Uterus (tissue), 4 donors: ENCODE data around the gene BOLA2. TPM values are rescaled to one million over a fixed set of nuclear protein-coding genes. Genes with fewer than 3 reads are reported as not detected.
"Not testable (repeated sequence)": the region's sequence is repeated elsewhere in the genome, so short reads cannot be mapped to it uniquely, and the experiment has no call there.

Experiments
- DNase-seq, 2 donors: peaks; one replicate each; pipeline ENCODE4 v3.0.0-alpha.2; 2019 to 2020
- H3K27ac ChIP-seq, 2 donors: fragments of 200-600 bp; sonication (generic); 1 replicate in 1 of 2; 2 replicates in 1 of 2; pipeline ENCODE4 v1.5.1; 2016 to 2018
- H3K27me3 ChIP-seq, 2 donors: fragments of 200-600 bp; sonication (generic); one replicate each; pipeline ENCODE4 v1.5.1; 2018 to 2019; ENCODE audit warnings: control low read depth in 1 of 2
- H3K36me3 ChIP-seq, 2 donors: fragments of 200-600 bp; sonication (generic); one replicate each; pipeline ENCODE4 v1.5.1; 2019; ENCODE audit warnings: control low read depth in 1 of 2
- H3K4me1 ChIP-seq, 2 donors: fragments of 200-600 bp; sonication (generic); one replicate each; pipeline ENCODE4 v1.5.1; 2018 to 2019; ENCODE audit warnings: control low read depth in 1 of 2
- H3K4me3 ChIP-seq, 2 donors: fragments of 200-600 bp; sonication (generic); 1 replicate in 1 of 2; 2 replicates in 1 of 2; pipeline ENCODE4 v1.5.1; 2018 to 2019; ENCODE audit warnings: mild to moderate bottlenecking in 1 of 2
- H3K9me3 ChIP-seq, 2 donors: fragments of 200-600 bp; sonication (generic); one replicate each; pipeline ENCODE4 v1.5.1; 2019; ENCODE audit warnings: control low read depth in 1 of 2
- intact Hi-C: fragments of 100-400 bp; cut with DNase I; formaldehyde crosslinking; loops from one replicate; pipeline ENCODE4 v1.15.1; 2023; ENCODE audit warnings: low total_unique reads
- total RNA-seq, 4 donors: library from RNA; depleted of rRNA in 3 of 4; stranded (reverse); fragments of >200 nt in 3 of 4; gene quantifications; one replicate each; pipeline versions ENCODE4 v1.1.0 to v1.2.4, GENCODE V29; 2014 to 2023
- donor health status: DM: yes; HTN: yes; CAD: no.

BOLA2 gene
- 10 to 100 TPM in 2 of 4 donors, 1 to 10 TPM in 2; 4.6 to 12.5 (median 9.7) TPM for total RNA-seq

DNA sequence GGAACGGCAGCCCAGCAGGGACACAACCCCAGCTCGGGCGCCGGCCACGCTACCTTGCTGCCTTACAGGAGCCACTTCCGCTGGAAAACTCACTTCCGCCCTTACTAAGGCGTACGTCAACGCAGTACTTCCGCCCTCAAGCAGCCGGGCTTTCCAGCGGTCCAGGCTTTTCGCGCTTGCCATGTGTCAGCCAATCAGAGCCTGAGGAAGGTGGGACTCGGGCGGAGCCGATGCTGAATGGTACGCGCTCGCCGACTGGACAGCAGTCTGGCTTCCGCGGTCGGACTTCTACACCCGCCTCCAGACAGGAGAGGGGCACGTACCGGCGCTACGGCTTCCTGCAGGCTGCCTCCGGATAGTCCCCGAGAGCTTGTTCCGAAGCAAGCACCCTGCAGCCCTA, at the start of gene BOLA2, which contains the start of gene SLX1B:
Gene BOLA2 (minus strand): TSS at position 83 of the 400 bp plus-strand sequence. CDS start 98 bp downstream, outside the sequence.
Gene SLX1B (plus strand): TSS at position 265 of the 400 bp plus-strand sequence.
- intact Hi-C loops, DNase-seq, H3K36me3 ChIP-seq, H3K9me3 ChIP-seq, H3K4me1 ChIP-seq, H3K4me3 ChIP-seq, H3K27me3 ChIP-seq, H3K27ac ChIP-seq: not testable (repeated sequence)

DNA sequence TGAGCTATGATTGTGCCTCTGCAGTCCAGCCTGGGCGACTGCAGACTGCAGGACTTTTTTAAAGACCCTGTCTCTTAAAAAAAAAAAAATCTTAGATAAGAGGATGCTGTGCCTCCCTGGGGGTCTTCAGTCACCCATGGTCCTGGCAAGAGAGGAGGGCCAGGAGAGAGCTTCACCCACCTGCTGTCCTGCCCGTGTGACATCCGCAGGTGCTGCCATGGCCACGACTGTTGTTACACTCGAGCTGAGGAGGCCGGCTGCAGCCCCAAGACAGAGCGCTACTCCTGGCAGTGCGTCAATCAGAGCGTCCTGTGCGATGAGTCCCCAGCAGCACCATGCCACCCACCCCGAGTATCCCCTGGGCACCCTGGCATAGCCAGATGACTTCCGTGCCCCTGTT, 28.1 kb upstream of the BOLA2 start:
- H3K36me3 ChIP-seq, intact Hi-C loops, H3K9me3 ChIP-seq, H3K4me3 ChIP-seq, DNase-seq, H3K4me1 ChIP-seq, H3K27me3 ChIP-seq, H3K27ac ChIP-seq: not testable (repeated sequence)

DNA sequence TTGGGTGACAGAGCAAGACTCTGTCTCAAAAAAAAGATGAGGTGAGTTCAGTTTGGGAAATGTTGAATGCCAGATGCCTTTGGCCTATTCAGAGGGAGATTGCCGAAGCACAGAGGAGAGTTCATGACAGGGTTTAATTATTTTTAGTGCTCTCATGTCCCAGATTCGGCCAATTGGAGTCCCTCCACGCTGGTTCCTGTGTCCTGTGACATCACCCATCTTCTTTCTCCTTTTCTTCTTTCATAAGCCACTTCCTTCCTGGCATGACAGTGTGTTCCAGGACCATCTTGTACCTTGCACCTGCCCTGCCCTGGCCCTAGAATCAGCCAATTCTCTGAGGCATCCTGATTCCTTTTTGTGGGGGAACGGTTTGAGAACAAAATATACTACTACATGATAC, 17.9 kb upstream of the BOLA2 start:
- DNase-seq, H3K4me3 ChIP-seq, H3K27me3 ChIP-seq, H3K27ac ChIP-seq, intact Hi-C loops, H3K36me3 ChIP-seq, H3K4me1 ChIP-seq, H3K9me3 ChIP-seq: not testable (repeated sequence)

DNA sequence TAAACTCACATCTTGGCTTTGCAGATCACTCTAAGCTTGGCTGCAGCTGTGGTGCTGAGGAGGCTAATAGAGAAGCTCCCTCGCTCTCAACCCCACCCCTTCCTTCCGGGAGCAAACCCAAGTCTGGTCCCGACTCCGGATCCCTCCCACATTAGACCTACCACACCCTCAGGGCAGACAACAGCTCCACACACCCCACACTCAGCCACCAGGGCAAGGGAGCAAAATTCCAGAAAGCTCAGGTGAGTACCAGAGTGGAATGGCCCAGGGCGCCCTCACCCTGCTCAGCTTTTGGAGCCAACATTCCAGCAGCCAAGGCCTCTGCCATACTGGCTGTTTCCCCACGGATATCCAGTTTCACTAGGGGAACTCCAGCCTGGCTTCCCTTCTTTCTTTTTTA, 15.5 kb upstream of the BOLA2 start:
- H3K27ac ChIP-seq = peak overlapping the region; percentile 54 to 65
- H3K27me3 ChIP-seq, H3K4me1 ChIP-seq, H3K36me3 ChIP-seq, H3K9me3 ChIP-seq, intact Hi-C loops, H3K4me3 ChIP-seq: not testable (repeated sequence)
- peak; percentile 57 to 77 for DNase-seq

DNA sequence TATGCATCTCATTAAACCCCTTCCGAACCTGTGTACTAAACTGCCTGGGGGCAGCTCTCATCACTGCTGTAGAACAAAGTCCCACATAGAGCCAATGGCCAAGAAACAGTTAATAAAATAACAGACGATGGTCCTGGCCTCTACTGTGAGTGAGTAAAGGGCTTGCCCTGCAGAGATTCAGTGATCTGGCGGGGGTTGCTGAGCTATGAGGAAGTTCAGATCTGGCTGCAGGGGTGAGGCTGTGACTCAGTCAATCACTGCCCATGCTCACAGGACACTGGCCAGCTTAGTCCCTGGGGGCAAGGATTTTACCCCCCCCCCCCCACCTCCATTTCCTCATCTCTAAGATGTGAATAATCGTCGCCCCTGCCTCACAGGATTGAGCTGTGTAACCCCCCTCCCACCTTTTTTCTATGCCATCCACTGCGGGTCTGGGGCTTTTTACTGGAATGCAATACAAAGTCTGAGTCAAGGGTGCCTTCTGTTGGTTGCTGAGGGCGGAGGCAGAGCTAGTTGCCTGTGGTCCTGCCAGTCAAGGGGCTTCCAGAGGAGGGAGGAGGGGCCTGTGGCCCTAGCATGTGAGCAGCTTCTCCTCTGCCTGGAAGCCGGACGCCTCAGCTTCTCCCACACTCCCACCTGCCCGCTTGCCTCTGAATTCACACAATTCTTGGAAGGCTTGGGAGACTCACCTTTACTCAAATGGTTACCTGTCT, 13.7 kb upstream of the BOLA2 start:
- DNase-seq, H3K4me3 ChIP-seq, H3K27me3 ChIP-seq, intact Hi-C loops, H3K36me3 ChIP-seq, H3K4me1 ChIP-seq, H3K27ac ChIP-seq, H3K9me3 ChIP-seq: not testable (repeated sequence)

DNA sequence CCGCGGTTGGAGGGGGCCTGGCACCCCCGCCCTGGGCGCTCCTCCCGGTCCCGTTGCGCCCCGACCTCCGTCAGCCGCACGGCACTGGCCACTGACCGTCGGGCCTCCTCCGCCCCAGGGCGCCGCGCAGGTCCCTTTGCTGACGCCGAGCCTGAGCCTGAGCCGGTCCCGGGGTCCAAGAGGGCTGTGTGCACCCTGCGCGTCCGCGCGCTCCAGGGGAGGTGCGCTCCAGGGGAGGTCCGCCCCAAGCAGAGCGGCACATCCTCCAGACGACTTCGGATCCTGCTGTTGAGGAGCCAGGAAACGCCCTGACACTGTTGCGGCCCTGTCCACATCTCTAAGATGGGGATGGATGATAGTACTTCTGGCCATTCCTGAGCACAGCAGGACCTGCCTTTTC, 12.8 kb upstream of the BOLA2 start:
- H3K27me3 ChIP-seq, H3K9me3 ChIP-seq, H3K27ac ChIP-seq, intact Hi-C loops, H3K4me3 ChIP-seq, H3K36me3 ChIP-seq, H3K4me1 ChIP-seq, DNase-seq: not testable (repeated sequence)

DNA sequence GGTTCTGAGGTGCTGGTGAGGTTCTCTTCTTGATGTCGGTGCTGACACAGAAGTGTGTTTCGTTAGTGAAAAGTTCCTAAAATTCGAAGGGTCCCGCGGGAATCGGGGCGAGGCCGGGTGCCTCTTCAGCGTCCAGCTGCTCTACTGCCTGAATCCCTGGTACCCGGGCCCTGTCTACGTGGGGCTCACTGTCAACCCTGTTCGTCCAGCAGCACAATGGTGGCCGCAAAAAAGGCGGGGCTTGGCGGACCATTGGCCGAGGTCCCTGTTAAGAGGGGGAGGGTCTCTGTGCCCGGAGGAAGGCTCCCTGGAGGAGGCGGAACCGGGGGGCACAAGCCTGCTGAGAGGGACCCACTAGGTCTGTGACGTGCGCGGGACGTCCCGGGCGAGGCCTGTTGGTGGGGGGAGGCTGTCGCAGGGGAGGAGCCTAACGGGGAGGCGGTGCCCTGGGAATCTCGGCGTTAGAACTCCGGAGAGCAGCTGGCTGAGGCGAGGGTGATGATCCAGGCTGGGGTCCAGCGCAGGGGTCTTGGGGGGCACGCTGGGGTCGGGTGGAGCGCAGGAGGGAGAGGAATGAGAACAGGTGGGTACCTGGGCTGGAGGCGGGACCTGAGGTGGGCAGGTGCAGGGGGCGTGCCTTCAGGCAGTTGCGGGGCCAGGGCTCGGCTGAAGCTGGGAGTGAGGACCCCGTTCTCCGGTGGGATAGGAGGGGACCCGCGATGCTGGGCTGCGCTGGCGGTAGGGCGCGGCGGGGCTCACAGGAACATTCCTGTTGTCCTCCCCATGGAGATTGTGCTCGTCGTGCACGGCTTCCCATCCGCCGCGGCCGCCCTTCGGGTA, 12.1 kb upstream of the BOLA2 start:
- H3K4me3 ChIP-seq, H3K9me3 ChIP-seq, DNase-seq, H3K4me1 ChIP-seq, intact Hi-C loops, H3K36me3 ChIP-seq, H3K27me3 ChIP-seq, H3K27ac ChIP-seq: not testable (repeated sequence)

DNA sequence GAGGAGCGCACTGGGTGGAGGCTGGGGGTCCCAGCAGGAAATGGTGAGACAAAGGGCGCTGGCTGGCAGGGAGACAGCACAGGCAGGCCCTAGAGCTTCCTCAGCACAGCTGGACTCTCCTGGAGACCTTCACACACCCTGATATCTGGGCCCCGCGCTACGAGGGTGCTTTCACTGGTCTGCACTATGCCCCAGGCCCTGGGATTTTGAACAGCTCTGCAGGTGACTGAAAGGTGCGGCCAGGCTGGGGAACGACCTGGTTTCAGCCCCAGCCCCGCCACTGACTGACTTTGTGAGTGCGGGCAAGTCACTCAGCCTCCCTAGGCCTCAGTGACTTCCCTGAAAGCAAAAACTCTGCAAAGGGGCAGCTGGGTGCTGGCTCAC, 6.5 kb upstream of the BOLA2 start:
- H3K27me3 ChIP-seq, H3K4me3 ChIP-seq, H3K4me1 ChIP-seq, H3K27ac ChIP-seq, H3K36me3 ChIP-seq, intact Hi-C loops, DNase-seq, H3K9me3 ChIP-seq: not testable (repeated sequence)

DNA sequence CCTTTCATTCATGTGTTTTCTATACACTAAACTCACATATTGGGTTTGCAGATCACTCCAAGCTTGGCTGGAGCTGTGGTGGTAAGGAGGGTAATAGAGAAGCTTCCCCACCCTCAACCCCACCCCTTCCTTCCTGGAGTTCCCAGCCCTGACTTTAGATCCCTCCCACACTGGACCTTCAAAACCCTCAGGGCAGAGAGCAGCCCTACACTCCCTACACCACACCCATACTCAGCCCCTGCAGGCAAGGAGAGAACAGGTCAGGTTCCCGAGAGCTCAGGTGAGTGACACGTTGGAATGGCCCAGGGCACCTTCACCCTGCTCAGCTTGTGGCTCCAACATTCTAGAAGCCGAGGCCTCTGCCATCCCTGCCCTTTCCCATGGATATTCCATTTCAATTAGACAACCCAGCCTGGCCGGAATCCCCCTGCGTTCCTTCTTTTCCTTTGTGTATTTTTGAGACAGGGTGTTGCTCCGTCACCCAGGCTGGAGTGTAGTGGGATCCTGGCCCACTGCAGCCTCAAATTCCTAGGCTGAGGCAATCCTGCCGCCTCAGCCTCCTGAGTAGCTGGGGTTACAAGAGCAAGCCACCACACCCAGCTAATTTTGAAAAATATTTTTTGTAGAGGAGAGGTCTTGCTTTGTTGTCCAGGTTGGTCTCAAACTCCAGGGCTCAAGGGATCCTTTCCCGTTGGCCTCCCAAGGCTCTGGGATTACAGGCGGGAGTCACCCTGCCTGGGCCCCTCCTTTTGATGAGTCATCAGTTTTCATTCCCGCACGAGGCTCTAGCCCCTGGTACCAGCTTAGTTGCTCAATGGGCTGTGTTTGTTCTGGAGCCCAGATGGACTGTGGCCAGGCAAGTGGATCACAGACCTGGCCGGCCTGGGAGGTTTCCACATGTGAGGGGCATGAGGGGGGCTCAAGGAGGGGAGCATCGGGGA, 5.8 kb upstream of the BOLA2 start, which contains the start of gene SULT1A4:
Gene SULT1A4 (plus strand): TSS at position 208 of the 941 bp plus-strand sequence. CDS start 1,473 bp downstream, outside the sequence.
- H3K36me3 ChIP-seq, H3K27ac ChIP-seq, intact Hi-C loops, H3K4me1 ChIP-seq, H3K9me3 ChIP-seq, H3K4me3 ChIP-seq, H3K27me3 ChIP-seq, DNase-seq: not testable (repeated sequence)

DNA sequence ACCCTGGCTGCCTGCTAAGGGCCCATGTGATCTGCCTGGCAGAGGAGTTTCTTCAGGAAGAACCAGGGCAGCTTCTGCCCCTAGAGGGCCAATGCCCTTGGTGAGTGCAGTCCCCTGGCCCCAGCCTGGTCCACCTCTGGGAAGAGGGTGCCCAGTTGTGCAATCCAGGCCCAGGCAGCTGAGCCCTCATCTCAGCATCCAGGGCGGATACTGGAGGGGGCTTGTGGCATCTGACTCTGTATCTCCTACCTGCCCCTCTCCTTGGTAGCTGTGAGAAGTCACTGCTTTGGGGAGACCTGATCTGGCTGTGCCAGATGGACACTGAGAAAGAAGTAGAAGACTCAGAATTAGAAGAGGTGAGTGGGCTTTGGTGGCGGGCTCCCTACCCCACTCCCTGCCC, 3.5 kb upstream of the BOLA2 start:
- H3K4me3 ChIP-seq, H3K9me3 ChIP-seq, DNase-seq, intact Hi-C loops, H3K27ac ChIP-seq, H3K36me3 ChIP-seq, H3K27me3 ChIP-seq, H3K4me1 ChIP-seq: not testable (repeated sequence)

DNA sequence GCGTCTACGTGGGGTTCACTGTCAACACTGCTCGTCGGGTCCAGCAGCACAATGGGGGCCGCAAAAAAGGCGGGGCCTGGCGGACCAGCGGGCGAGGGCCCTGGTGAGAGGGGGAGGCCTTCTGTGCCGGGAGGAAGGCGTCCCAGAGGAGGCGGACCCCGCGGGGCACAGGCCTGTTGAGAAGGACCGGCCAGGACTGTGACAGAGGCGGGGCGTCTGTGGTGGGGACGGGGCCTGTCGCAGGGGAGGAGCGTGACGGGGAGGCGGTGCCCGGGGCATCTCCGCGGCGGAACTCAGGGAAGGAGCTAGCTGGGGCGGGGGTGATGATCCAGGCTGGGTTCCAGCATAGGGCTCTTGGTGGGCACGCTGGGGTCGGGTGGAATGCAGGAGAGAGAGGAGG, 677 bp upstream of the BOLA2 start:
- H3K4me1 ChIP-seq, H3K27me3 ChIP-seq, H3K36me3 ChIP-seq, H3K4me3 ChIP-seq, H3K9me3 ChIP-seq, intact Hi-C loops, DNase-seq, H3K27ac ChIP-seq: not testable (repeated sequence)

DNA sequence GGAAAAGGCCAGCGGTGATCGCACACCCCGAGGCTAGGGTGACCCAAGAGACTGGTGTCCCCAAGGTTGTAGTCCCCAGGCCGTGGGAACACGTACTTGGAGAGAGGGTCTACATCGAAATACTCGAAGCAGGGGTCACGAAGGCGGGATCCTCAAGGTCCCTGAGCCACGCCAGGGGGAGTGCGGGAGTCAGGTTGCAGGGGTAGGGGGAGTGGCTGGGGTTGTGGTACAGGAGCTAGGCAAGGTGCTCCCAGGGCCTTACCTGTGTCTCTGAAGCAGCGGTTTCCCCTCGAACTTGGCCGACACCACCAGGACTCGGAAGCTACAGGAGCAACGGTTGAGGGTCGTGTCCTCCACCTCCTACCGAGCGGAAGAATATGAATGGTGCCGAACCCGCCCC, 397 bp downstream of the BOLA2 start:
- H3K36me3 ChIP-seq, H3K4me1 ChIP-seq, H3K4me3 ChIP-seq, H3K27ac ChIP-seq, H3K9me3 ChIP-seq, intact Hi-C loops, DNase-seq, H3K27me3 ChIP-seq: not testable (repeated sequence)
